Mammary epithelial cell (primary cell): ENCODE measurements around the gene SRPK2.

Experiments
- CTCF ChIP-seq, 2 donors: IDR thresholded peaks in 1 of 2; conservative IDR thresholded peaks in 1 of 2; 2 replicates each; pipeline ENCODE4 v1.5.1; 2011 to 2012; ENCODE audit warnings: inconsistent platforms in 2 of 2, low read length in 2 of 2, mild to moderate bottlenecking in 2 of 2, control low read depth in 1 of 2, low read depth in 1 of 2; ENCODE audit not compliant: insufficient read depth in 1 of 2; ENCODE audit errors: extremely low read depth in 1 of 2
- EZH2 ChIP-seq: IDR thresholded peaks from 2 replicates; pipeline ENCODE4 v1.6.1; 2012; ENCODE audit warnings: low read length, inconsistent platforms, borderline replicate concordance

GRCh38 chr7:105305633-105306032, 83.1 kb downstream of the SRPK2 start:
- TF ChIP-seq CTCF (conservative IDR thresholded peaks at IDR 0.05 in 1 of 2, IDR thresholded peaks at IDR 0.05 in 1 of 2; ENCODE audit: extremely low read depth in 1 of 2, insufficient read depth in 1 of 2, low read depth in 1 of 2, low read length in 2 of 2) (no peak), EZH2 (no peak)
